ENCODE measurements around the gene PTH2.
A peak's percentile ranks its signal among the peaks of the same experiment; 100 is the strongest.

PTH2 gene

GRCh38 chr19:49393881-49394280 lies 29.4 kb downstream of the PTH2 start:
- H3K27ac ChIP-seq: no peak overlapping the region
- TF ChIP-seq CTCF (conservative IDR thresholded peaks at IDR 0.05) (no peak), ZFX (IDR thresholded peaks at IDR 0.05) (no peak)

- peak; percentile 96 for TF ChIP-seq CTCF (conservative IDR thresholded peaks at IDR 0.05)
- TF ChIP-seq ZFX (IDR thresholded peaks at IDR 0.05): no peak
- H3K27ac ChIP-seq: no peak overlapping the region
Measured at GRCh38 chr19:49391581-49392399, 31.5 kb downstream of the PTH2 start.

DNA sequence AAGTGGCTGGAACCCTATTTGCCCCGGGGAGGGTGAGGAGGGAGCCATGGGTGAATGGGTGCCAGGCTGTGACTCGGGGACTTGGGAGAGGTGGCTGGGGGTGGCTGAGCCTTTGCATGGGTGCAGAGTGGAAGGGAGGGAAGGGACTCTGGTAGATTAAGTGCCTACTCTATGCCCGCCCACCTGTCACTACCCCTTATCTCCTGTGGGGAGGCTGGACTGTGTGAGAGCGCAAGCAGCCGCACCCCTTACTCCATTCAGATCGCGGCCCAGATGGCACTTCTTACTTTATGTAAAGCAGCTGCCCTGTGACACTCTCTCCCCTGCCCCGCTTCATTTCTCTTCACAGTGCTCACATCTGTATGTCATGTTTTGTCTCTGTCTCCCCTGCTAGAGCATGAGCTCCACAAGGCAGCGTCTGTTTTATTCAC lies 32.3 kb downstream of the PTH2 start:
- no peak overlapping the region for H3K27ac ChIP-seq
- TF ChIP-seq CTCF (conservative IDR thresholded peaks at IDR 0.05): no peak
- TF ChIP-seq ZFX (IDR thresholded peaks at IDR 0.05): no peak

GRCh38 chr19:49390131-49390928 lies 32.9 kb downstream of the PTH2 start:
- TF ChIP-seq ZFX (IDR thresholded peaks at IDR 0.05) (no peak), CTCF (conservative IDR thresholded peaks at IDR 0.05) (no peak)
- no peak overlapping the region for H3K27ac ChIP-seq

- H3K27ac ChIP-seq: no peak overlapping the region
- no peak for TF ChIP-seq CTCF (conservative IDR thresholded peaks at IDR 0.05)
Measured at GRCh38 chr19:49389406-49389805, 33.8 kb downstream of the PTH2 start.

GRCh38 chr19:49387936-49388372 lies 35.3 kb downstream of the PTH2 start, which contains the start of gene KASH5:
Gene KASH5 (plus strand): TSS chr19:49388249. CDS start chr19:49390884, 2,635 bp downstream.
- peak within 1 kb of the TSS; percentile 63 for H3K27ac ChIP-seq
- TF ChIP-seq ZFX (IDR thresholded peaks at IDR 0.05) (no peak), CTCF (conservative IDR thresholded peaks at IDR 0.05) (no peak)

- TF ChIP-seq CTCF (conservative IDR thresholded peaks at IDR 0.05) (no peak), ZFX (IDR thresholded peaks at IDR 0.05) (no peak)
- no peak overlapping the region for H3K27ac ChIP-seq
Measured at GRCh38 chr19:49383599-49383998, 39.6 kb downstream of the PTH2 start.

Data from C4-2B (cell line).